ENCODE measurements around the gene FAM217A.

Gene FAM217A

DNA sequence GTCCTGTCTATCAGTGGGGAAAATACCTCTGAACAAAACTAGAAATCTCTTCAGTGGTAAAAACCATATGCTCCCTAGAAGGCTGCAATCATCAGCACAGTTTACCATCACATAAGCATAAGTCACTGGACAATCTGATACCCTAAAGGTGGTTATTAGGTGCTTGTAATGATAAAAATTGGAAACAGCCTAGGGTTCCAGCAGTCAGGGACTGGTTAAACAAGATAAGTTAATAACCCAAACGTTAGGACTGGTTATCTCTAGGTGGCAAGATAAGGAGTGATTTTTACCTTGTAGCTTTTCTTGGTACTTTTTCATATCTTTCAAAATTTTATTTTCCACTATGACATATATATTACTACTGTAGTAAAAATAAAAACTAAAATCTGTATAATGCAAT is 45.4 kb upstream of the FAM217A start:
- Histone ChIP-seq H3K9ac (no peak overlapping the region), H3K4me1 (ENCODE audit: low read depth, poor library complexity, severe bottlenecking) (no peaks in the 10 kb centered on the region), H4K20me1 (ENCODE audit: insufficient read depth) (no peaks in the 10 kb centered on the region), H3K36me3 (ENCODE audit: insufficient read depth) (no peaks in the 10 kb centered on the region), H3K27ac (no peak overlapping the region), H3K79me2 (ENCODE audit: insufficient read depth, low read depth) (no peaks in the 10 kb centered on the region), H3K27me3 (ENCODE audit: insufficient read depth, low read depth) (no peaks in the 10 kb centered on the region), H3K4me2 (no peak overlapping the region), H3K4me3 (IDR thresholded peaks at IDR 0.05; ENCODE audit: insufficient read depth, low read depth, low read length) (no peak overlapping the region), H2AFZ (ENCODE audit: low read depth) (no peak overlapping the region)
- TF ChIP-seq, protein P1, sequence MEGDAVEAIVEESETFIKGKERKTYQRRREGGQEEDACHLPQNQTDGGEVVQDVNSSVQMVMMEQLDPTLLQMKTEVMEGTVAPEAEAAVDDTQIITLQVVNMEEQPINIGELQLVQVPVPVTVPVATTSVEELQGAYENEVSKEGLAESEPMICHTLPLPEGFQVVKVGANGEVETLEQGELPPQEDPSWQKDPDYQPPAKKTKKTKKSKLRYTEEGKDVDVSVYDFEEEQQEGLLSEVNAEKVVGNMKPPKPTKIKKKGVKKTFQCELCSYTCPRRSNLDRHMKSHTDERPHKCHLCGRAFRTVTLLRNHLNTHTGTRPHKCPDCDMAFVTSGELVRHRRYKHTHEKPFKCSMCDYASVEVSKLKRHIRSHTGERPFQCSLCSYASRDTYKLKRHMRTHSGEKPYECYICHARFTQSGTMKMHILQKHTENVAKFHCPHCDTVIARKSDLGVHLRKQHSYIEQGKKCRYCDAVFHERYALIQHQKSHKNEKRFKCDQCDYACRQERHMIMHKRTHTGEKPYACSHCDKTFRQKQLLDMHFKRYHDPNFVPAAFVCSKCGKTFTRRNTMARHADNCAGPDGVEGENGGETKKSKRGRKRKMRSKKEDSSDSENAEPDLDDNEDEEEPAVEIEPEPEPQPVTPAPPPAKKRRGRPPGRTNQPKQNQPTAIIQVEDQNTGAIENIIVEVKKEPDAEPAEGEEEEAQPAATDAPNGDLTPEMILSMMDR (conservative IDR thresholded peaks at IDR 0.05; ENCODE audit: low read depth, low read length) = no peak

DNA sequence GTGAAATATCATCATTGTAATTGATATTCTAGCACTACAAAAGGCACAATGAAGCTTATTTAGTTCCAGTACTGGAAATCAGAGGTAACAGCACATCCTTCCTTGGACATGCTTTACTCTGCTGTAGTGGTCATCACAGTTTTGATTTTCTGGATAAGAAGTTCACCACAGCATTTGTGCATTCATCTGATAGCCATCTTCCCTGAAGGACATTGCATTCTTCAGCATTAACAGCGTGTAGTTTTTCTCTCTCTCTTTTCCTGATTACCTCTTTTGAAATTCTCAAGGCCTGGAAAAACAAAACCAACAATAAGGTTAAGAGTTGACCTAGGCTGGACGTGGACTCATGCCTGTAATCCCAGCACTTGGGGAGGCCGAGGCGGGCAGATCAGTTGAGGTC is 36.8 kb upstream of the FAM217A start:
- Histone ChIP-seq H3K36me3 (ENCODE audit: insufficient read depth) (no peaks in the 10 kb centered on the region), H4K20me1 (ENCODE audit: insufficient read depth) (no peaks in the 10 kb centered on the region), H3K79me2 (ENCODE audit: insufficient read depth, low read depth) (no peaks in the 10 kb centered on the region), H3K4me1 (ENCODE audit: low read depth, poor library complexity, severe bottlenecking) (no peaks in the 10 kb centered on the region), H3K9ac (no peak overlapping the region), H3K27ac (no peak overlapping the region), H2AFZ (ENCODE audit: low read depth) (no peak overlapping the region), H3K4me3 (IDR thresholded peaks at IDR 0.05; ENCODE audit: insufficient read depth, low read depth, low read length) (no peak overlapping the region), H3K27me3 (ENCODE audit: insufficient read depth, low read depth) (no peaks in the 10 kb centered on the region), H3K4me2 (no peak overlapping the region)
- TF ChIP-seq, protein P1 (conservative IDR thresholded peaks at IDR 0.05; ENCODE audit: low read depth, low read length) = no peak

- H3K4me2 ChIP-seq = no peak overlapping the region
- no peak overlapping the region for H3K9ac ChIP-seq
- H4K20me1 ChIP-seq (ENCODE audit: insufficient read depth) = no peaks in the 10 kb centered on the region
- H3K27ac ChIP-seq = no peak overlapping the region
- H3K4me1 ChIP-seq (ENCODE audit: low read depth, poor library complexity, severe bottlenecking) = no peaks in the 10 kb centered on the region
- no peak overlapping the region for H3K4me3 ChIP-seq (IDR thresholded peaks at IDR 0.05; ENCODE audit: insufficient read depth, low read depth, low read length)
- H3K27me3 ChIP-seq (ENCODE audit: insufficient read depth, low read depth) = no peaks in the 10 kb centered on the region
- TF ChIP-seq, protein P1 (conservative IDR thresholded peaks at IDR 0.05; ENCODE audit: low read depth, low read length) = no peak
- no peak overlapping the region for H2AFZ ChIP-seq (ENCODE audit: low read depth)
- no peaks in the 10 kb centered on the region for H3K36me3 ChIP-seq (ENCODE audit: insufficient read depth)
- H3K79me2 ChIP-seq (ENCODE audit: insufficient read depth, low read depth) = no peaks in the 10 kb centered on the region
Observed at GRCh38 chr6:4114123-4114522, 35.2 kb upstream of the FAM217A start.

DNA sequence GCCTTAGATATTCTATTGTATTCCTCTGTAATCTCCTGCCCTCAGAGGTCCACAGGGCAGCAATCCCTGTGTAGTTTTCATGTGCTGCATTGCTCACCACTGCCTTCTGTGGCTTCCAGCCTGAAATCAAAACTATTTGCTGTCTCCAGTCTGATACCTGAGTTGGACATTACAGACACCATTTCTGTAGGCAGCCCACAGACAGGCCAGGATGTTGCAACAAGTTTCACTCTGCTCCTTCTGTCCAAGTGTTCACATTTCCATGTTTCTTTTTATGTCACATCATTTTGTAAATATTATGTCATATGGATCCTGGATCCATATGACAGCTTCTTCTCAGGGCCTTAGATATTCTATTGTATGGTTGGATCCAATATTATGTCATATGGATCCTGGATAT is 34.7 kb upstream of the FAM217A start:
- Histone ChIP-seq H3K9ac (no peak overlapping the region), H3K4me1 (ENCODE audit: low read depth, poor library complexity, severe bottlenecking) (no peaks in the 10 kb centered on the region), H3K4me2 (no peak overlapping the region), H3K36me3 (ENCODE audit: insufficient read depth) (no peaks in the 10 kb centered on the region), H2AFZ (ENCODE audit: low read depth) (no peak overlapping the region), H3K4me3 (IDR thresholded peaks at IDR 0.05; ENCODE audit: insufficient read depth, low read depth, low read length) (no peak overlapping the region), H4K20me1 (ENCODE audit: insufficient read depth) (no peaks in the 10 kb centered on the region), H3K79me2 (ENCODE audit: insufficient read depth, low read depth) (no peaks in the 10 kb centered on the region), H3K27ac (no peak overlapping the region), H3K27me3 (ENCODE audit: insufficient read depth, low read depth) (no peaks in the 10 kb centered on the region)
- TF ChIP-seq, protein P1 (conservative IDR thresholded peaks at IDR 0.05; ENCODE audit: low read depth, low read length) = no peak

All from KMS-11 (cell line).